Measurements from ENCODE around the gene NEDD9.

The NEDD9 gene

DNA sequence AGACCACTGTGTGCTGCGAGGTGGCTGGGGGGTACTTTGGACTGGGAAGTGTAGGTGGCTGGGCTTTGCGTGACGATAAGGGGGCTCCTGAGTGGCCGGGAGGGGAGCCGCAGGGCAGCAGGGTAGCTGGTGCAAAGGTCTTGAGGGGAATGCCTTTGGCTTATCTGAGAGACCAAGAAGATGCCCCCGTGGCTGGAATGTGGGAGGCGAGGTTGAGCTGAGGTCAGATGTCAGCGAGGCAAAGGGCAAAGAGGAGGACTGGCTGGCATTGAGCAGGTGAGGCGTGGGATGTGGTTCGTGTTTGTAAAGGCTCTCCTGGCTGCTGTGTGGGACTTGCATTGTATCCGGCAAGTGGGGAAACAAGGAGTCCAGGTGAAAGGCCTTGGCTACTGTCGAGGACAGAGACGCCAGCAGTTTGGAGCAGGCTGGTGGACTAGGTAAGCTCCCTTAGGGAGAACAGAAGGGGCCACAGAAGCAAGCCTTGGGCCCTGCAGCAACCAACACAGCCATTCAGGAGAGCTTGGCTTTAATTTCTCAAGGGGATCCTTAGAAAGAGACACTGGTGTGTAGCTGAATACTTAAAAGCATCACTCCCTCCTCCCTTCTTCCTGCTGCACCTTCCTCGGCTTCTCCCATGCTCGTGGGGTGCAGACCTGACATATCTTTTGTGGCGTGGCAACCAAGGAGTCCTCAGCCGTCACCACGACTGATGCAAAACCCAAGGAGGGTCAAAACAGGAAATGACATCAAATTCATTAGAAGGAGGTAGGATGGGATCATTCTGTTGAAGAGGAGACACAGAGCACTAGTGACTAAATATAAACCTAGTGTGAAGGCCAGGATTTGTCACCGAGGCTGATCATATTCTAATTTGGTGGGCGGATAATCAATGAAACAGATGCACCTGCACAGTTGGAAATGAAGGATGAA is 67.5 kb downstream of the NEDD9 start:
- H3K9me3 Mint-ChIP-seq, result no peaks in the 10 kb centered on the region
- TF ChIP-seq, protein P1, sequence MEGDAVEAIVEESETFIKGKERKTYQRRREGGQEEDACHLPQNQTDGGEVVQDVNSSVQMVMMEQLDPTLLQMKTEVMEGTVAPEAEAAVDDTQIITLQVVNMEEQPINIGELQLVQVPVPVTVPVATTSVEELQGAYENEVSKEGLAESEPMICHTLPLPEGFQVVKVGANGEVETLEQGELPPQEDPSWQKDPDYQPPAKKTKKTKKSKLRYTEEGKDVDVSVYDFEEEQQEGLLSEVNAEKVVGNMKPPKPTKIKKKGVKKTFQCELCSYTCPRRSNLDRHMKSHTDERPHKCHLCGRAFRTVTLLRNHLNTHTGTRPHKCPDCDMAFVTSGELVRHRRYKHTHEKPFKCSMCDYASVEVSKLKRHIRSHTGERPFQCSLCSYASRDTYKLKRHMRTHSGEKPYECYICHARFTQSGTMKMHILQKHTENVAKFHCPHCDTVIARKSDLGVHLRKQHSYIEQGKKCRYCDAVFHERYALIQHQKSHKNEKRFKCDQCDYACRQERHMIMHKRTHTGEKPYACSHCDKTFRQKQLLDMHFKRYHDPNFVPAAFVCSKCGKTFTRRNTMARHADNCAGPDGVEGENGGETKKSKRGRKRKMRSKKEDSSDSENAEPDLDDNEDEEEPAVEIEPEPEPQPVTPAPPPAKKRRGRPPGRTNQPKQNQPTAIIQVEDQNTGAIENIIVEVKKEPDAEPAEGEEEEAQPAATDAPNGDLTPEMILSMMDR (IDR thresholded peaks at IDR 0.05; ENCODE audit: unreplicated experiment in 3 of 3), result no peak
- no peak overlapping the region for H3K27ac Mint-ChIP-seq
- H3K27me3 Mint-ChIP-seq (ENCODE audit: low read depth), result no peaks in the 10 kb centered on the region
- H3K4me3 Mint-ChIP-seq, result no peak overlapping the region
- H3K36me3 Mint-ChIP-seq (ENCODE audit: low read depth), result no peaks in the 10 kb centered on the region
- no peaks in the 10 kb centered on the region for H3K4me1 Mint-ChIP-seq

DNA sequence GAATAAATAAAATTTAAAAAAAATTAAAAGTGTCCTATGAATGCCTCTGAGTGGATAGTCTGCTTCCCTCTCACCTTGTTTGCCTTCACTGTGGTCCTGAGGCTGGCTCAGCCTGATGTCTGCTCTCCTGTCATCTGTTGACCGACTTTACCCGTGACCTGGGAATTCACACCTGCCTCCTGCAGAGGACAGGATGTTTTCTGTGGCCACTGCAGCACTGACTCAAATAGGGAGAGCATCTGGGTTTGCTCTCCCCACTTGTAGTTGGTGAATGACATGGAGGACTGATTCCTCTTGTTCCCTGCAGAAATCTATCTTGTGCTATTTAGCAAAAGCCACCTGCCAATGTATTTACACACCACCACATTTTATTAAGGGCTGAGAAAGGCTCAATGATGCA is 68.5 kb downstream of the NEDD9 start:
- no peaks in the 10 kb centered on the region for H3K27me3 Mint-ChIP-seq (ENCODE audit: low read depth)
- H3K36me3 Mint-ChIP-seq (ENCODE audit: low read depth), result no peaks in the 10 kb centered on the region
- no peak overlapping the region for H3K27ac Mint-ChIP-seq
- no peak overlapping the region for H3K4me3 Mint-ChIP-seq
- no peaks in the 10 kb centered on the region for H3K9me3 Mint-ChIP-seq
- TF ChIP-seq, protein P1 (IDR thresholded peaks at IDR 0.05; ENCODE audit: unreplicated experiment in 3 of 3), result no peak
- no peaks in the 10 kb centered on the region for H3K4me1 Mint-ChIP-seq

DNA sequence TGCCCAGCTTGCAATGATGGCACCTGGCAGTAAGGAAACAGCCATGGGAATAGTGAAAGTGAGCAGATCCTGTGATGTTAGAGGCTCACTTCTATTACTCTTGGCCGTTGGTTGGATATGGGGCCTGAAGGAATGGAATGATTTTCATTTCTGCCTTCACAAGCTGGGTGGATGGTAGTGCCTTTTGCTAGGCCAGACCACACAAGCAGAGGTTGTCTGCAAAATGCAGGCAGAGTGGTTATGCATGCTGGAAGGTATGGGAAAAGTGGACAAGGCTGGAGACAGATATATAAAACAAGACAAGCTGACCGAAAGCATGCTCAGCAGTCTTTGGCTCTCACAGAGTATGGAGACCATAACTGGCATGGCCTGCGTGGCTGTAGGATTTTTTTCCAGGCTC is 70.2 kb downstream of the NEDD9 start:
- Mint-ChIP-seq H3K27ac (no peak overlapping the region), H3K9me3 (no peaks in the 10 kb centered on the region), H3K27me3 (ENCODE audit: low read depth) (no peaks in the 10 kb centered on the region), H3K4me3 (no peak overlapping the region), H3K36me3 (ENCODE audit: low read depth) (no peaks in the 10 kb centered on the region), H3K4me1 (no peaks in the 10 kb centered on the region)
- TF ChIP-seq, protein P1 (IDR thresholded peaks at IDR 0.05; ENCODE audit: unreplicated experiment in 3 of 3), result no peak

DNA sequence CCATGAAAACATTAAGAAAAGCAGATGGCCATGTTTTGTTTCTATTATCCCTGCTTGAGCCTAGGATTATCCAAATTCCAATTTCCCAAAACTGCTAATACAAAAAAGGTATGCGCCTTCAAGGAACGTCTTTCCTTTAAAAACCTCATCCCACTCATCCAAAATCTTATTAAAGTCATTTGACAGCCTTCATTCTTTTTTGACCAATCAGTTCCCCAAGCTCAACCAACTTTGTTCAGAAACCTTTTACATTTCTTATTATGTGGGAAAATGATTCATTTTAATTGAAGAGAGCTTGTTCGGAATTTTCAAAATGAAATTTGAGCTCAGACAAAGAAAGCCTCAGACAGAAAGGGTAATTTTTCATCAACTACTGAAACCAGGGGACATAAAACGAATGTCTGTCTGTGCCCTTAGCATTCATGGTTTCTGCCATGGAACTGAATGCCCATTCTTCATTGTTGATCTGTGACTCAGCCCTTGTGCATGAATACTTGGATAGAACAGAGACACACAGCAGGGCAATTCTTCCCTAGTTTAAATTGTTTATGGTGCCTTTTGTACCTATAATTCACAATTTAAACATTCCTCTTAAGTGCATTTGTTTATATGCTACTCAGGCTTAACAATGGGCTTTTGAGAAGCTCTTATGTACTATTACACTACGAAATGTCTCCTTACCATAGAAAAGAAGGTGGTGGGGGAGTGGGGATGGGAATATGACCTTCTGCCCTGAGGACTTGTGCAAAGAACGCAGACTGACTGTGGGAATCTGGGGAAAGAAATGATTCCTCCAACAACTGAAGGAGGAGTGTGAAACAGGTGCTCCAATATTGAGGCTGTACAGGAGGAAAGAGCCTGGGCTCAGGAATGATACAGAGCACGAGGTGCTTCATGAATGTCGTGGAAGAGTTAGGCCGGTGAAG is 71.2 kb downstream of the NEDD9 start:
- TF ChIP-seq, protein P1 (IDR thresholded peaks at IDR 0.05; ENCODE audit: unreplicated experiment in 3 of 3), result no peak
- no peaks in the 10 kb centered on the region for H3K27me3 Mint-ChIP-seq (ENCODE audit: low read depth)
- H3K27ac Mint-ChIP-seq, result no peak overlapping the region
- H3K4me1 Mint-ChIP-seq, result no peaks in the 10 kb centered on the region
- H3K9me3 Mint-ChIP-seq, result no peaks in the 10 kb centered on the region
- no peaks in the 10 kb centered on the region for H3K36me3 Mint-ChIP-seq (ENCODE audit: low read depth)
- H3K4me3 Mint-ChIP-seq, result no peak overlapping the region

DNA sequence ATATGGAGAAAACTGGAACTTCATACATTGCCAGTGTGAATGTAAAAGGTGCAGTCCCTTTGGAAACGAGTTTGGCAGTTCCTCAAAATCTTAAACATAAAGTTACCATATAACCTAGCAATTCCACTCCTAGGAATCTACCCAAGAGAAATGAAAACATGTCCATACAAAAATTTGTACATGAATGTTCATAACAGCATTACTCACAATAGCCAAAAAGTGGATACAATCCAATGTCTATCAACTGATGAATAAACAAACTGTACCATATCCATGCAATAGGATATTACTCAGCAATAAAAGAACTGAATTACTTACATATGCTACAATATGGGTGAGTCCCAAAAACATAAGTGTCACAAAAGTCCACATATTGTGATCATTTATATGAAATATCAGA is 72.3 kb downstream of the NEDD9 start:
- no peaks in the 10 kb centered on the region for H3K36me3 Mint-ChIP-seq (ENCODE audit: low read depth)
- no peaks in the 10 kb centered on the region for H3K27me3 Mint-ChIP-seq (ENCODE audit: low read depth)
- H3K4me3 Mint-ChIP-seq, result no peak overlapping the region
- H3K9me3 Mint-ChIP-seq, result no peaks in the 10 kb centered on the region
- no peak overlapping the region for H3K27ac Mint-ChIP-seq
- H3K4me1 Mint-ChIP-seq, result no peaks in the 10 kb centered on the region
- TF ChIP-seq, protein P1 (IDR thresholded peaks at IDR 0.05; ENCODE audit: unreplicated experiment in 3 of 3), result no peak
